GM18867 (cell line): ENCODE measurements around the gene DNAJC22.

Experiments
- ATAC-seq: cut with Tn5 transposase; IDR thresholded peaks from one replicate; pipeline ENCODE4 v1.9.1; 2021; ENCODE audit warnings: mild to moderate bottlenecking, moderate library complexity; ENCODE audit not compliant: unreplicated experiment

DNAJC22 gene

GRCh38 chr12:49342914-49343731 lies 3.6 kb upstream of the DNAJC22 start:
- no peak for ATAC-seq

- no peak for ATAC-seq
Measured at GRCh38 chr12:49344486-49345050, 2.1 kb upstream of the DNAJC22 start.

DNA sequence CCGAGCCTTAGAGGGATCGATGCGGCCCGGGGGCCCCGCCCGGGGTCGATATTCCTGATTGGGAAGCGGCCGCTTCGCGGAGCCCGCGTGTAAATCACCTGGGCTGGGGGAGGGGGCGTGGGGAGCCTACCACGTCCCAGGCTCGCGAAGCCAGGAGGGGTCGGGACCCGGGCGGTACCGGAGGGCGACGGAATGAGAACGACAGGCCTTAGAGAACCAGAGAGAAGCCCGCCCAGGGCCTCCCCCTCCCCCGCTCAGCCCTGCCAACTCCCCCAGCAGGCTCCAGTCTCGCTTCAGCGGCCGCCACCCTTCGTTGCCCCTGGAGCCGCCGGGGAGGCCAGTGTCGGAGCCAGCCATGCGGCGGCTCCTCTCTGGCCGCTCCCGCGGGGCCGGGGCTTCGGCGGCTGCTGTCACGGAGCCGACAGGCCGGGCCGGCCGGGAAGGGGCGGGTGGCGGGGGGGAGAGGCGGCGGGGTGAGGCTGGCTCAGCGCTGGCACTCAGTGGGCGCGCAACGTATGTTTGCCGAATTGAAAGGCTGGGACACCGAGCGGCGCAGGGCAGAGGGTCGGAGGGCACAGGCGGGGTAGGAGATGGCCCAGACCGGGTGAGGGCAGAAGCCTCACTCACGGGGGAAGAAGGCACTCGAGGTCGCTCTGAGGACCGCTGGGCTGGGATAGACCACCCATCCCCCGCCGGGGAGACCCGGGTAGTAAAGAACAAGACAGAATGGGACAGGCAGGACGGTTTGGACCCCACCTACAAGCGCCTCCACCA lies 1.4 kb upstream of the DNAJC22 start:
- ATAC-seq = no peak

DNA sequence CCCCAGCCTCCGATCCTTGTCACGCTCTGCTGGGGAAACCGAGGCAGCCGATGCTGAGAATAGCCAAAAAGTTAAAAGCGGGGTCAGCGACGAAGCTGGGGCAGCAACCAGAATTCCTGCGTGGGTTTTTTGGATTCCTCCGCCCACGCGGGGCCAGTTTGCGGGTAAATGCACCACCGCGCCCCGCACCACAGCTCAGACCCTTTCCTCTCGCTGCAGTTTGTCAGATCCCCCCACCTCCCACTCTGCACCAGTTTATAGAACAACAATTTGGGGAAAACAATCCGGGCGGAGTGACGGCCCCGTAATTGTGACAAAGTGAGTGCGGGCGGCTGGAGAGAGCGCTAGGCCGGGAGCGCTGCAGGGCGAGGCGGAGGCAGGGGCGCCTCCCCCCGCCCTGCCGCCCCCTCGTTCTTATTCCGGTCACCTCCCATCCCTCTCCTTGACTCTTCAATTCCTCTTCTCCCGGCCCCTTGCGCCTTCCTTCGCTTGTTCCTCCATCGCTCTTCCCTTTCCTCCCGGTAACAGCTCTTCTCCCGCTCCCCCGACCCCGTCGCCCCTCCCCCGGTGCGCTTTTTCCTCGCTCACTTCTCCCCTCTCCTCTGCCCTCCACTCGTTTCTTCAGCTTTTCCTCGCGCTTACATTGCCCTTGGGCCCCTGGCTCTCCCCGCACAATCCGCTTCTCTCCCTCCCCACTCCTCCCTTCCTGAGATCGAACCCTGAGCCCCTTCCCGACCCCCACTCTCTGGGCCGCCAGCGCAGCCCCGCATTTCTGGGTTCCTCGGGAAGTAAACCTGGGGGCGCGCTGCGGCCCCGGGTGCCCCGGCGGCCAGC lies 646 bp upstream of the DNAJC22 start:
- ATAC-seq = no peak

DNA sequence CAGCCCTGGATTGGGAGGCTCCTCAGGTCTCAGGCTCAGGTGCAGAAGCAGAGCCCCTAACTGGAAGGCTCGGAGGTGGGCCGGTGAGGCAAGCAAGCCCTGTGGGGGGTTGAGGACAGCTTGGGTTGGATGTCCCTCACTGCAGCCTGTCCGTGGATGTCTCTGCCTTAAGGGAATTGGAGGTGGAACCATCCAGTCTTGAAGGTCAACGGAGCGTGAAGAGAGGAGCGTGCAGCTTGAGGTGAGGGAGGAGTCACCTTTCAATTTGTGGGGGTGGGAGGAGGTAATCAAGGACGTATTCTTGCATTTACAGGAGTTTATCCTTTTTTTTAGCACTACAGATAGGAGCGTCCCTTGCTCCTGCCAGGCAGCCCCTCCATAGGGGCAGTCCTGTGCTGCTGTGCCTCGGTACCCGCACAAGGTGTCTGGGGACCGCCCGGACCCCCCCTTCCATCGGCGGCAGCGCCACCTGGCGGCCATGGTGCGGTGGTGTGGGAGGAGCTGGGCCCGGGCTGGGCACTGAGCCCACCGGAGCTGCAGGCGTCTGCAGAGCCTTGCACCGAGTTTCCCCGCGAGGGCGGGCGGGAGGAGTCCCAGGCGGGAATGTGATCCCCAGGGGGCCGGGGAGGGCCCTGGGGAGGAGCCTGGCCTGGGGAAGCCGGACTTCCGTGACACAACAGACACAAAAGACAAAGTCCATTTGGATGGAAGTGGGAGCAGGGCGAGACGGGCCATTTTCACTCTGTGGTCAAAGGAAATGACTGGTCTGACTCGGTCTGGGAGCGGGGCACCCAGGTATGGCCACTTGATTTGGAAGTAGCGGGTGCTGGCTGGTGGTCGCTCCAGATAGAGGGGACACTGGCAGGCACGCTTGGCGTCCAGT lies 864 bp downstream of the DNAJC22 start:
- ATAC-seq = peak; percentile 51

- ATAC-seq = no peak
Measured at GRCh38 chr12:49348781-49349180, 2.1 kb downstream of the DNAJC22 start.

DNA sequence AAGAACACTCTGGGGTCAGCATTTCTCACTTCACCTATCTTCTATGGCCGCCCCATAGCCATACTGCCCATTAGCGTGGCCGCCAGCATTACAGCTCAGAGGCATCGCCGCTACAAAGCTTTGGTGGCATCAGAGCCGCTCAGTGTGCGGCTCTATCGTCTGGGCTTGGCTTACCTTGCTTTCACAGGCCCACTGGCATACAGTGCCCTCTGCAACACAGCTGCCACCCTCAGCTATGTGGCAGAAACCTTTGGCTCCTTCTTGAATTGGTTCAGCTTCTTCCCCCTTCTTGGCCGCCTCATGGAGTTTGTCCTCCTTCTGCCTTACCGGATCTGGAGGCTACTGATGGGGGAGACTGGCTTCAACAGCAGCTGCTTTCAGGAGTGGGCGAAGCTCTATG lies 2.6 kb downstream of the DNAJC22 start:
- no peak for ATAC-seq

GRCh38 chr12:49352351-49352750 lies 5.7 kb downstream of the DNAJC22 start:
- ATAC-seq = no peak

DNA sequence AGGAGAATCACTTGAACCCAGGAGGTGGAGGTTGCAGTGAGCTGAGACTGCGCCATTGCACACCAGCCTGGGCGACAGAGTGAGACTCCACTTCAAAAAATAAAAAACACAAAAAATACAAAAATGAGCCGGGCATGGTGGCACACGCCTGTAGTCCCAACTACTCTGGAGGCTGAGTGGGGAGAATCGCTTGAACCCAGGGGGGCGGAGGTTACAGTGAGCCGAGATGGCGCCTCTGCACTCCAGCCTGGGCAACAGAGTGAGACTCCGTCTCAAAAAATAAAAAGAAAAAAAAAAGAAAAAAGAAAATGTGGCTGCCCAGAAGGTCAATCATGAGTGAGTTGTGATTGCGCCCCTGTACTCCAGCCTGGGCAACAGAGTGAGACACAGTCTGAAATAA lies 9.2 kb downstream of the DNAJC22 start:
- ATAC-seq = no peak

DNA sequence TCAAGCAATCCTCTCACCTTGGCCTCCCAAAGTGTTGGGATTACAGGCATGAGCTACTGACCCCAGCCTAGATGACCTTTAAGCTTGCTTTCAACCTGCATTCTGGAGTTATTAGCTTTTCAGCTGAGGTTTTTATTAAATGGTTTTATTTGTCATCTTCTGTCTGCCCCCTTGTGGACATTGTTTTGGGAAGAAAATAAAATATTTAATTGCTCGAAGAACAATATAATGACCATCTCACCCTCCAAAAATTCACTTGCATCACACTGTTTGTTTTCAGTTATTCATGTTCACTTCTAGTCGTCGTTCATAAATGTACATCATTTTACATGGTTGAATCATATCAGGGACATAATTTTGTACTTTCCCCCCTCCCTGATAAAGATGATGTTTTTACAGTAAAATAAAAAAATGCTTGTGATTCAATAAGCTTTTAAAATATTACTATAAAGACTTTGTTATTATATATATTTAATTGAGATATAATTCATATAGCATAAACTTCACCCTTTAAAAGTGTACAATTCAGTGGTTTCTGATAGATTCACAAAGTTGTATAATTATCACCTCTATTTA lies 10.5 kb downstream of the DNAJC22 start:
- no peak for ATAC-seq

DNA sequence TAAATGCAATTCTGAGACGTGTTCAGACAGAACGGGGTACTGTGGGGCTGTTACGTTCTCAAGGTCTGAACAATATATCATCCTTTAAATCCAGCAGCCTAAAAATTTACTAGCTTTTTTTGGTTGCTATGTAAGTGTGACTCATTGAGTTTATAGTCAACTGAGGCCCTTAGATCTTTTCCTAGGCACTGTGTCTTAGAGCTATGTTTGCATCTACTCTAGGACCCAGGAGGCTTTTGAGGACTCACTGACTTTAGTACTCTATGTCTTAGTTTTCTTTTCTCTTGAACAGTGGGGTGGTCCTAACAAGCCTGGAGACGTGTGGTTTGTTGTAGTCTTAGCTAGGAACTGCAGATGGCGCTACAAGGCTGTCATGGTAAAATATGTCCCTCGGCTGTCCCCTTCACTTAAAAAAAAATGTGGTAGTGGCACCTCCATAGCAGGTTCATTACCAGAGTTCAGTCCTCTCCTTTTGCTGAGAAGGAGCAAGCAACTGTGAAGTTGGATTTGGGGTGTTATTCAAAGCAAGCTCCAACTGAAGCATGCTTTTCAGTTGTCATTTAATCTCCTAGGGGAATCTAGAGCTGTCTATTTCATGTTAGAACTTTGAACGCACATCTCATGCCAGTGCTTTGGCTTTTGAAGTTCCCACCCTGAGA lies 11.9 kb downstream of the DNAJC22 start:
- ATAC-seq = peak; percentile 58

- ATAC-seq = no peak
Measured at GRCh38 chr12:49359671-49360070, 13.0 kb downstream of the DNAJC22 start.

- no peak for ATAC-seq
Measured at GRCh38 chr12:49362077-49362476, 15.4 kb downstream of the DNAJC22 start.

- ATAC-seq = no peak
Measured at GRCh38 chr12:49364989-49365388, 18.3 kb downstream of the DNAJC22 start.

DNA sequence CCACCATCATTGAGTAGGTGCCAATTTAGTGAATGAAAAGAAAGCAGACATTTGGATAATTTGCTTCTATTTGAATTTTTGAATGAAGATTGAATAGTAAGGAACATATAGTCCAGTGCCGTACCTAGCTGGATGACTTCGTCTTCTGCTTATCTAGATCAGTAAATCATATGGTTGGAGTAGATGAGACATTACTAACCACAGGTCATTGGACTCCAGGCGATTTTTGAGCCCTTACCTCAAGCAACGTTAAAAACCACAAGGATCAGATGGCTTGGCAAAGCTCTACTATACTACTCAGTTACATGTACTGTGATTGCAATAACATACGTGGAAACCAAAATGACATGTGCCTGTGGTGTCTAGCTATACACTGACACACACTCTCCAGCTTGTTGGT lies 18.9 kb downstream of the DNAJC22 start:
- no peak for ATAC-seq

DNA sequence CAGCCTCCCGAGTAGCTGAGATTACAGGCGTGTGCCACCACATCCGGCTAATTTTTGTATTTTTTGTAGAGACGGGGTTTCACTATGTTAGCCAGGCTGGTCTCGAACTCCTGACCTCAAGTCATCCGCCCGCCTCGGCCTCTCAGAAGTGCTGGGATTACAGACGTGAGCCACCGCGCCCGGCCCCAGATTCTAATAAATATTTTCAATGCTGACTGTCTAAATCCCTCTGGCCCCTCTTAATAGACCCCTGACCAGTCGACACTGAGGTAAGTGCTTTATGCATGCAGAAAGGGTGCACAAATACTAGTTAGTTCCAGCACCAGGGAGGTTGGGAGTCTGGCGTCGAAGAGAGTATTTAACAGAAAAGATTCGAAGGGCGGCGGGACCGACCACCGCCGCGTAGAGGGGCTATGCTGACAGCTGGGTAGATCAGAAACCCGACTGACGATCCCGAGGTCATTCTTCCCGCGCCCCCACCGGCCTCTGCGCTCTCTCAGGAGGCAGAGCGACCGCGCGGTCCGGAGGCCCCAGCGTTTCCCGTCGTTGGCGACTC lies 19.5 kb downstream of the DNAJC22 start:
- ATAC-seq = peak; percentile 18

GRCh38 chr12:49366652-49367380 lies 20.1 kb downstream of the DNAJC22 start:
- peak; percentile 66 for ATAC-seq
